Measurements from ENCODE around the gene MFF.

GRCh38 chr2:227404585-227405271, 79.7 kb downstream of the MFF start:
- peak in 1 of 5 experiments; percentile 21 for TF ChIP-seq CTCF (IDR thresholded peaks at IDR 0.05)
- no peak for TF ChIP-seq POLR2A (IDR thresholded peaks at IDR 0.05)
